Measurements from ENCODE around the gene MCAM.

MCAM gene

DNA sequence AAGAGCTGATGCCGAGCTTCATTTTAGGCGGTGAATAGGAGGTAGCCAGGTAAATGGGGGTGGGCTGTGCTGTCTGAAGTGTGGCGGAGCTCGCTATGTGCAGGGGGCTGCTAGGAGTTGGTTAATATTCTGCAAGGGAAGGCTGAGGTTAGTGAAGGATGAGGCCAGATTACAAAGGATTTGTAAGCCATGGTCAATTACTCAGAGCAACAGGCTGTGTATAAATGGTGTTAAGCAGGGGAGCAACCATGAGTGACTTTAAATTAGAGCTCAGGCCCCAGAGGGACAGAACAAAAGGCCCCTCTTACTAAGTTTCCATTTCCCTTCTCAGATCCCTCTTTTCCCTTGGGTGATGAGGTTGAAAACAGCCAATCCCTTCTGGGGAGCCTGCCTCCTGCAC is 7.3 kb upstream of the MCAM start:
- DNase-seq: no peak

- DNase-seq: peak; percentile 84
Measured at GRCh38 chr11:119323532-119324033, 6.7 kb upstream of the MCAM start.

DNA sequence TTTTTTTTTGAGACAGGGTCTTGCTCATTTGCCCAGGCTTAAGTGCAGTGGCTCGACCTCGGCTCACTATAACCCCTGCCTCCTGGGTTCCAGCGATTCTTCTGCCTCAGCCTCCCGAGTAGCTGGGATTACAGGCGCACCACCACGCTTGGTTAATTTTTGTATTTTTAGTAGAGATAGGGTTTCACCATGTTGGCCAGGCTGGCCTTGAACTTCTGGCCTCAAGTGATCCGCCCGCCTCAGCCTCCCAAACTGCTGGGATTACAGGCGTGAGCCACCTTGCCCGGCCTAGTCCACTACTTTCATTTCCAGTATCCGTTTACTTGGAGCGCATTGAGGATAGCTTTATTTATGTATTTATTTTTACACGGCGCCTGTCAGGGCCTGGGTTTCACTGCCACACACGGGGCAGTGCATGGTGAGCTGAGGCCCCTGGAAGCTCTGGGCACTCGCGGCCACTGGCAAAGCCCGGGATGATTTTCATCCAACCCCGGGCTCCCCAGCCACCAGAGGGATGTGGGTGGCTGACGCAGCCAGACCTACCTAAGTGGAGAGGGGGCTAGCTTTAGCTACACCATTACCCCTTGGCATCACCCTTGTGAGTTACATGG is 6.1 kb upstream of the MCAM start:
- no peak for DNase-seq

GRCh38 chr11:119322360-119322739 is 5.4 kb upstream of the MCAM start:
- no peak for DNase-seq

GRCh38 chr11:119320776-119321524 is 4.0 kb upstream of the MCAM start:
- DNase-seq: peak; percentile 75

DNA sequence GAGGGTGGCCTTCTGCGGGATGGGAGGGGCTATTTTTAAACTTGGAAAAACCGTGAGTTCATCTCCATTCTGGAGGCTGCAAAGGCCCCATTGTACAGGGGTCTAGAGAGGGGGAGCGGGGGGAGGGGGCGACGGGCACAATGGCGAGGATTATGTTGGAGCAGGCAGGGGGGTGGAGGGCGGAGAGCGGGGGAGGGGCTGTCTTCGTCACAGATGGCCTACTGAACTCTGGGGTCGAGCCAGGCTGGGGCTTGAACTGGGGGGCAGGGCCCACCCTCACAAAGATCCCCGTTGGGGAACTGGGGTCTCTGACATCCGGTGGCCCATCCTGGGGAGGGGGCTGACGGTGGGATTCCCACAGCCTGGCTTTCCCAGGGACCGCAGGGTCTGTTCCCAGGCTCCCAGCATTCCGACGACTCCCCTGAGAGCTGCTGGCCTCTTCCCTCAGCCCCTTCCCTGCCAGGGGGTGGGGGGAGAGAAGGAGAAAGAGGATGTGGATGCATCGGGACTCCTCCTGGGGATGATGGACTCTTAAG is 3.4 kb upstream of the MCAM start:
- DNase-seq: no peak

- no peak for DNase-seq
Measured at GRCh38 chr11:119319700-119320239, 2.8 kb upstream of the MCAM start.

- DNase-seq: no peak
Measured at GRCh38 chr11:119319136-119319699, 2.3 kb upstream of the MCAM start.

GRCh38 chr11:119318240-119319135 is 1.6 kb upstream of the MCAM start:
- peak; percentile 73 for DNase-seq

DNA sequence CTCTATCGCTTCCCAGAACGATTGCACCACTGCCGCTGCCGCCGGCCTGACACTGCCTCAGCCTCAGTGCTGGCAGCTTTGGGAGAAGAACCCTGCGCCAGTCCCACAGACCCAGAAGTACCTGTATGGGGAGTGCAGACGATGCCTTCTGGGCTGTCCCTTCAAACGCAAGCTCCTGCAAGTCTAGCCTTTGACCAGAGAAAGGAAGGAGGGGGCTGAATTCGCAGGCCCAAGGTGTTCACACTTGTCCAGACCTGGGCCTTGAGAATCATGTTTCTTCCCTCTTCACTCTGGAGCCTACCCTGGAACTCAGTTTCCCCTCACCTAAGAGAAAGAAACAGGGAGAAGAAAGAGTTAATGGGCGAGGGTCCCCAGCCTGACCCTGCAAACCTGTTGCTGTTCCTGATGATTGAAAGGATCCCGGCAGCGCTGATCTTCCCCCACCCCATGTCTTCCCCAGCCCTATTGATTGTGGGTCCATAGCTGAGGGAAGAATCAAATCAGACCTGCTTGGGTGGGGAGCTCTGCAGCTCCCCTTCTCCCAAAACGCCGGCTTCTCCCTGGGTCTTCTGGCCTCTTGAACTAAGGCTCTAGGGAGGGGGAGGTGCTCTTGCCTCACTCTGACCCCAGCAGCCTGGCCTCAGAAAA is 786 bp upstream of the MCAM start:
- DNase-seq: no peak

- peak; percentile 79 for DNase-seq
Measured at GRCh38 chr11:119316016-119316728, 758 bp downstream of the MCAM start.

DNA sequence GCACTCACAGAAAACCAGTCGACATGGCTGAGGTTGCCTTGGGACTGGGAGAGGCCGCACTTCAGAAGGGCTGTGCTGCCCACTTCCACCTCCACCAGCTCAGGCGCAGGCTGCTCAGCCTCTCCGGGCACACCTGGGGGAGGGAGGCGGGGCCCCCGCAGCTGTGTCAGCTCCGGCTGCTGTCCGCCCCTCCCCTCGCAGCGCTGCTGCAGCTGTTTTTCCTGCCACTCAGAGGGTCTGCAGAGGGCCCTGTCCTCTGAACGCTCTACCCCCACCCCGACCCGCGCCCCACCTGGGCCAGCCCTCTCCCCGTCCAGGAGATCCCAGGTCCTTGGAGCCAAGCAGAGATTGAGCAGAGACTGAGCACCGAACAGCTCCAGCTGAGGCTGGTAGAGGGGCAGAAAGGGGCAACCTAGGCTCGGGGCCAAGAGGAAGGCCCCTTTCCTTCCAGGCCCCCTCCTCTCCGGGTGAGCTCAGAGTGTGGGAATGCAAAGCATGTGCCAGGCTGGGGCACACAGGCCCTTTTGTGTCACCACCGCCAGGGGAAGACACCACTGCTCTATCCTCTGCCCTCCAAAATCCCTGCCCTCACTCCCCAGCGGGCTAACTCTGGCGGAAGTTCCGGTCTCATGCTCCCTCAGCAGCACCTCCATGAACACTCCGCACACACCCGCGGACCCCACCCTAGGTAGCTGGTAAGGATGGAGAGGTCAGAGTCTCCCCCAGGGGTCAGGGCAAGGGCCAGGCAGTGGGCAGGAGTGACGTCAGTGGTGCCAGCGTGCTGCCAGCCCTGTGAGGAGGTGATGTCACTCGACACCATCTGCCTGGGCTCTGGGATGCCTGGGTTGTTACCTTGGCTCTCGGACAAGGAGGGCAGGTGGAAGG is 1.6 kb downstream of the MCAM start:
- DNase-seq: peak; percentile 75

- no peak for DNase-seq
Measured at GRCh38 chr11:119314726-119315125, 2.2 kb downstream of the MCAM start.

DNA sequence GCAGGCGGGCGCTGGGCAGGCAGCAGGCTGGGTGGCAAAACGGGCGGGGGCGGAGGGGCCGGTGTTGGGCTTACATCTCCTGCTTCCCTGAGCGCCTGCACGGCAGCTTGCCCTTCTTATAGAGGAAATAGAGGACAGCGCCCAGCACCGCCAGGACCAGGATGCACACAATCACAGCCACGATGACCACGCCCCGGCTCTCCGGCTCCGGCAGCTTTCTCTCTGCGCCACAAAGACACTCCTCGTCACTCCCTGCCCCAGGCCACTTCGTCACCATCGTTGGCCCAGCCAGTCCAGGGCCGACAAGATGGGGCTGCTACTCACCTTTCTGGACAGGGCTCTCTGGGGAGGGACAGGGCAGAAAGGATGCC is 6.3 kb downstream of the MCAM start:
- DNase-seq: no peak

DNA sequence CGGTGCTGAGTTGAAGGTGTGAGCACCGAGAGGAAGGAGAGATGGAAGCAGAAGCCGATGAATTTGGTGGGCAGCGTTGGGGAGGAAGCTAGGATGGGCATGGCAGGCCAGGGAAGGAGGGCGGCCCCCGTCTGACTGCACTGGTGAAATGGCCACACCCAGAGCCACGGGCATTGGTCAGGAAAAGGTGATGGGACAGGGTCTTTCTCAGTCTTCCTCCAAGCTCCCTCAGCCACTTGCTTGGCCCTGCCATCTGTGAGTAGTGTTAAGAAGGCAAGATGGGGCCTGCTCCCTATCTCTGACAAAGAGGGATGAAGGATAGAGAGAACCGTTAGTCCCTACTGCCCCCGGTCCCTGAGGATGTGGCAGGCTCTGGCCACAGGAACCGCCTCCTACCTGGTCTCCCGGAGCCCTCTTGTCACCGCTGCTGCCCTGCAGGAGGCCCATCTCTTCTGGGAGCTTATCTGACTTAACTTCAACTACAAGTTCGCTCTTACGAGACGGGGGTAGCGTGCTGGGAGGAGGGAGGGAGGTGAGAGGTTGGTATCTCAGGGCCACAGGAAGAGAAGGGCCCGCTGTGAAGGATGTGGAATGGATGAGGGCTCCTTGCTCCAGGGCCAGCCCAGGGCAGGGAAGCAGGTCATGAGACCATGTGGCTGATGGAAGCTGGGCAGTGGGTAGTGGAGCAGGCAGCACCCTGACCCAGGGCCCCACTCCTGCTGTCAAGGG is 6.8 kb downstream of the MCAM start:
- no peak for DNase-seq

DNA sequence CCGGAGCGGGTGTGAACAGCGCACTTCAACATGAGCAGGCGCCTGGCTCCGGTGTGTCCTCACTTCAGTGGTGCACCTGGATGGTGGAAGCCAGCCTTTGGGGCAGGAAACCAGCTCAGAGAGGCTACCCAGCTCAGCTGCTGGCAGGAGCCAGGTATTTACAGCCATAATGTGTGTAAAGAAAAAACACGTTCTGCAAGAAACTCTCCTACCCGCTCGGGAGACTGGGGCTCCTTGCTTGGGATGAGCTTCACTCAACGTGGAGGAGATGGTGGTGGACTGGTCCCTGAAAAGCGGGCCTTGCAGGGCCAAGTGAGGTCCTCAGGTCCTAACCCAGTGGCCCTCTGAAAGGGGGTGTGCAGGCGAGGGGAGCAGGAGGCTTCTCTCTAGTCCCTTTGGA is 7.5 kb downstream of the MCAM start:
- no peak for DNase-seq

- DNase-seq: no peak
Measured at GRCh38 chr11:119307974-119308373, 9.0 kb downstream of the MCAM start.

- no peak for DNase-seq
Measured at GRCh38 chr11:119307219-119307618, 9.7 kb downstream of the MCAM start.

- DNase-seq: no peak
Measured at GRCh38 chr11:119306373-119306890, 10.5 kb downstream of the MCAM start.
